Retinal pigment epithelial cell (primary cell): ENCODE measurements around the gene ADAMTS7.
"Not testable (repeated sequence)": the region's sequence is repeated elsewhere in the genome, so short reads cannot be mapped to it uniquely, and the experiment has no call there.

Experiments
- DNase-seq: peaks from one replicate; pipeline ENCODE4 v3.0.0-alpha.2; 2010; ENCODE audit warnings: low read depth
- H3K4me3 ChIP-seq: 2 replicates; pipeline ENCODE4 v1.5.1; 2011; ENCODE audit warnings: mild to moderate bottlenecking, low read length, control low read depth, moderate library complexity
- TF ChIP-seq, protein P1 (sequence below): conservative IDR thresholded peaks from 2 replicates; pipeline ENCODE4 v1.5.1; 2011; ENCODE audit warnings: low read depth, low read length, control low read depth, inconsistent platforms

ADAMTS7 gene

GRCh38 chr15:78737187-78737820, 74.0 kb downstream of the ADAMTS7 start:
- no peak for DNase-seq
- no peak overlapping the region for H3K4me3 ChIP-seq
- TF ChIP-seq, protein P1, sequence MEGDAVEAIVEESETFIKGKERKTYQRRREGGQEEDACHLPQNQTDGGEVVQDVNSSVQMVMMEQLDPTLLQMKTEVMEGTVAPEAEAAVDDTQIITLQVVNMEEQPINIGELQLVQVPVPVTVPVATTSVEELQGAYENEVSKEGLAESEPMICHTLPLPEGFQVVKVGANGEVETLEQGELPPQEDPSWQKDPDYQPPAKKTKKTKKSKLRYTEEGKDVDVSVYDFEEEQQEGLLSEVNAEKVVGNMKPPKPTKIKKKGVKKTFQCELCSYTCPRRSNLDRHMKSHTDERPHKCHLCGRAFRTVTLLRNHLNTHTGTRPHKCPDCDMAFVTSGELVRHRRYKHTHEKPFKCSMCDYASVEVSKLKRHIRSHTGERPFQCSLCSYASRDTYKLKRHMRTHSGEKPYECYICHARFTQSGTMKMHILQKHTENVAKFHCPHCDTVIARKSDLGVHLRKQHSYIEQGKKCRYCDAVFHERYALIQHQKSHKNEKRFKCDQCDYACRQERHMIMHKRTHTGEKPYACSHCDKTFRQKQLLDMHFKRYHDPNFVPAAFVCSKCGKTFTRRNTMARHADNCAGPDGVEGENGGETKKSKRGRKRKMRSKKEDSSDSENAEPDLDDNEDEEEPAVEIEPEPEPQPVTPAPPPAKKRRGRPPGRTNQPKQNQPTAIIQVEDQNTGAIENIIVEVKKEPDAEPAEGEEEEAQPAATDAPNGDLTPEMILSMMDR: no peak

- not testable (repeated sequence) for DNase-seq, H3K4me3 ChIP-seq
Measured at GRCh38 chr15:78736286-78736685, 75.0 kb downstream of the ADAMTS7 start.

GRCh38 chr15:78734451-78735064, 76.7 kb downstream of the ADAMTS7 start:
- H3K4me3 ChIP-seq: no peak overlapping the region
- TF ChIP-seq, protein P1: no peak
- DNase-seq: no peak

DNA sequence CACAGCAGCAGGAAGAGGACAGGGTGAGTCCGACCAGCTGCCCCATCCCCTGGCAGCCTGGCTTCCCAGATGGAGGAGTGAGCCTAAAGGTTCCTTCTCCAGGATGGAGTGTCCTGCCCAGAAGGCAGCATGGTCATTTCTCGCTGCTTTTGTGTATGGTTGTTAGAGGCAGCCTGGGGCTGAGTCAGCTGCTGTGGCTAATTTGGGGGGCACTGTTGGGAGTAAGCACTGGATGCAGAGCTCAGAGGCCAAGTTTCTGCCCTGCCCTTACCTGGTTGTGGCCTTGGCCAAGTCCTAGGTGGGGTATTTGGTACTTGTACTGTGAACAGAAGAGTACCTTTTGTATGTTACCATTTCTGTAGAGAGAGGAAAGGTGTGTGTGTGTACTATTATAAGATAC, 78.6 kb downstream of the ADAMTS7 start:
- TF ChIP-seq, protein P1: no peak
- H3K4me3 ChIP-seq: no peak overlapping the region
- DNase-seq: no peak

DNA sequence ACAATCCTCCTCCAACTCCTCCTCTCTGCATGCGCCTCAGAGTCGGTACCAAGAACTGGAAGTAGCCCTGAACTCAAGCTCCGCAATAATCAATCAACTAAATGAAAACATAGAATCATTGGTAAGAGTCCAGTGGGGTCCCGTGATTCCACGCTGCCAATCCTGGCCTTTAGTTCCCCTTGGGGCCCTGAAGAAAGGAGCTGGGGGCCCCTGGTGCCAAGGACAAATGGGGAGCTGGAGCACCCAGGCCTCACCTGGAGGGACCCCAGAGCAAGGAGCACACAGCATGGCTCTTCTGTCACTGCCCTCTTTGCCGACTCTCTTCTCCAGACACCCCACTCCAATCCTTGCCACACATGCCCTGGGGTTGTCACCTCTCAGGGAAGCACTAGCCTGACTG, 80.3 kb downstream of the ADAMTS7 start:
- no peak for DNase-seq
- TF ChIP-seq, protein P1: no peak
- no peak overlapping the region for H3K4me3 ChIP-seq

- H3K4me3 ChIP-seq, DNase-seq: not testable (repeated sequence)
Measured at GRCh38 chr15:78728427-78728826, 82.8 kb downstream of the ADAMTS7 start.

- TF ChIP-seq, protein P1: no peak
- no peak overlapping the region for H3K4me3 ChIP-seq
- no peak for DNase-seq
Measured at GRCh38 chr15:78727561-78727960, 83.7 kb downstream of the ADAMTS7 start.

DNA sequence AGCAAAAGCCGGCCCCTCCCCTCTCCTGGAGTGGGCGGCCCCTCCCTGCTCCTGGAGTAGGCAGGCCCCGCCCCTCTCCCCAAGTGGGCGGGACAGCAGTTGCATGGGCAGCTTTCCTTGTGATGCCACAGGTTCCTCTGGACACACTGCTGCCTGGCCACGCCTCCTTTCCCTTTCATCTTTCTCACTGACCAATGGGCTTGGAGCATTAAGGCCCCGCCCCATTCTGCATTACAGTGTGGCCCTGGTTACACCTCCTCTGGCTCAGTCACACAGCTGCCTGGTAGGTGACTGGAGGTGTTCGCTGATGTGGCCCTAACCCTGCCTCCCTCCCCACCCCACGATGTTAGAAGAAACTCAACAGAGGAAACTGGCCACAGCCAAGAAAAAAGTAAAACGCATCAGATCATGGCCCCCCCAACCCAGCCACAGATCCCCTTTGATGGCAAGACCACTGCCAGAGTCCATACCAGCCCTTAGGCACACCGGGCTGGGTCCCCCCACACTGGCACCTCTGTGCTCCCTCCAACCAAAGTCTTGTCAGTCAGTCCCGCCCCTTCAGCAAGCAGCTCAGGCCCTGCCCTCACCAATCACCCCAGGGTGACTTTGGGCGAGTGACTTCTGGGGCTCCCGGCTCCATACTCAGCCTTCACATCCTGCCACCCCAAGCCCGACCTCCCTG, 84.3 kb downstream of the ADAMTS7 start:
- DNase-seq: no peak
- TF ChIP-seq, protein P1: no peak
- no peak overlapping the region for H3K4me3 ChIP-seq

GRCh38 chr15:78719819-78720450, 91.3 kb downstream of the ADAMTS7 start:
- H3K4me3 ChIP-seq, DNase-seq: not testable (repeated sequence)
